Activated CD4-positive, alpha-beta T cell treated with anti-CD3 and anti-CD28 coated beads, Interleukin-10, Interleukin-2, amounts not matched to agents 100 ng/mL and 50 ng/mL, durations not matched to agents 16 hours and 8 hours (primary cell): Measurements from ENCODE around the gene SCN11A.
A peak's percentile ranks its signal among the peaks of the same experiment; 100 is the strongest.

Experiments used
- DNase-seq: peaks from one replicate; pipeline ENCODE4 v3.0.0-alpha.2; 2020

The SCN11A gene

GRCh38 chr3:39051649-39052561 lies at the start of gene SCN11A, which contains the start of gene WDR48:
Gene SCN11A, minus strand, starts transcription at chr3:39051944. Its CDS starts 101,582 bp downstream, at chr3:38950362.
Gene WDR48, plus strand, starts transcription at chr3:39052016. Its CDS starts 10 bp downstream, at chr3:39052026.
- DNase-seq = peak; percentile 96

- DNase-seq = peak; percentile 63
These were observed 49.4 kb upstream of the SCN11A start for GRCh38 chr3:39101022-39101689.

- DNase-seq = no peak
These were observed 48.7 kb upstream of the SCN11A start for GRCh38 chr3:39100500-39100886.

- DNase-seq = no peak
These were observed 48.2 kb upstream of the SCN11A start for GRCh38 chr3:39099738-39100499.

- no peak for DNase-seq
These were observed 47.5 kb upstream of the SCN11A start for GRCh38 chr3:39099242-39099641.

GRCh38 chr3:39098473-39099000 lies 46.8 kb upstream of the SCN11A start:
- DNase-seq = no peak

- DNase-seq = no peak
These were observed 46.1 kb upstream of the SCN11A start for GRCh38 chr3:39097716-39098472.

GRCh38 chr3:39096775-39097174 lies 45.0 kb upstream of the SCN11A start:
- DNase-seq = no peak

GRCh38 chr3:39095778-39096177 lies 44.0 kb upstream of the SCN11A start:
- DNase-seq = no peak

- DNase-seq = no peak
These were observed 43.3 kb upstream of the SCN11A start for GRCh38 chr3:39094851-39095677.

GRCh38 chr3:39090922-39091321 lies 39.2 kb upstream of the SCN11A start:
- no peak for DNase-seq

GRCh38 chr3:39088889-39089288 lies 37.1 kb upstream of the SCN11A start:
- DNase-seq = no peak

- DNase-seq = no peak
These were observed 36.7 kb upstream of the SCN11A start for GRCh38 chr3:39088456-39088855.

GRCh38 chr3:39086144-39086543 lies 34.4 kb upstream of the SCN11A start:
- DNase-seq = no peak

GRCh38 chr3:39082666-39083313 lies 31.0 kb upstream of the SCN11A start:
- DNase-seq = no peak

- DNase-seq = no peak
These were observed 28.3 kb upstream of the SCN11A start for GRCh38 chr3:39080026-39080425.

- no peak for DNase-seq
These were observed 27.8 kb upstream of the SCN11A start for GRCh38 chr3:39079530-39079929.

- DNase-seq = no peak
These were observed 24.2 kb upstream of the SCN11A start for GRCh38 chr3:39075910-39076309.

GRCh38 chr3:39068556-39068955 lies 16.8 kb upstream of the SCN11A start:
- DNase-seq = no peak

- no peak for DNase-seq
These were observed 15.5 kb upstream of the SCN11A start for GRCh38 chr3:39067286-39067685.

GRCh38 chr3:39065197-39065596 lies 13.5 kb upstream of the SCN11A start:
- peak; percentile 55 for DNase-seq
